ENCODE measurements around the gene TSTD1.

- TF ChIP-seq CTCF (IDR thresholded peaks at IDR 0.05; ENCODE audit: insufficient read depth, low read depth, low read length) (no peak), EZH2 (IDR thresholded peaks at IDR 0.05; ENCODE audit: insufficient read depth, low read length) (no peak)
Measured at GRCh38 chr1:161037661-161038522, 872 bp downstream of the TSTD1 start.
